HG03565 (cell line): ENCODE measurements around the gene LYRM4.

ENCODE experiments used
- ATAC-seq: cut with Tn5 transposase; IDR thresholded peaks from one replicate; pipeline ENCODE4 v1.9.1; 2021; ENCODE audit warnings: mild to moderate bottlenecking, moderate library complexity; ENCODE audit not compliant: unreplicated experiment

LYRM4 gene

GRCh38 chr6:5102267-5102970 lies 158.3 kb downstream of the LYRM4 start:
- ATAC-seq = no peak

GRCh38 chr6:5100806-5101205 lies 159.9 kb downstream of the LYRM4 start:
- ATAC-seq = no peak

GRCh38 chr6:5099537-5099936 lies 161.2 kb downstream of the LYRM4 start:
- no peak for ATAC-seq

- no peak for ATAC-seq
These were observed 162.1 kb downstream of the LYRM4 start for GRCh38 chr6:5098501-5099270.

DNA sequence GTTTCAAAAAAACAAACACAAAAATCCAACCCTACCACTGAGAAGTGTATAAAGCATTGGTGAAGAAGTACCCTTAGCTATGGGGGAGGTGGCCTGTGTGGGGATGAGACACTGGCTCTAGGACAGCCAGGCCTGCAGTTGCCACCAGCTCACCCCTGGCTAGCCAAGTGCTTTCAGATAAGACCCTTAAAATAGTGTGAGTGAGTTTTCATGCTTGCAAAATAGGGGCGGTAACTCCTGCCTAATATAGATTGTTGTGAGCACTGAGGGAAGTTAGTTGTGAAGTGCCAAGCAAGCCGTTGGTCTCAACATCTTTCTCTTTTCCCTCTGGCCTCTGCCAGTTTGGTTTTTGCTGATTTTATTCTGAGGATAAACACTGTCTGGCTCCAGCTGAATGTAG lies 164.3 kb downstream of the LYRM4 start:
- ATAC-seq = no peak

- ATAC-seq = peak; percentile 77
These were observed 165.5 kb downstream of the LYRM4 start for GRCh38 chr6:5095236-5095635.

DNA sequence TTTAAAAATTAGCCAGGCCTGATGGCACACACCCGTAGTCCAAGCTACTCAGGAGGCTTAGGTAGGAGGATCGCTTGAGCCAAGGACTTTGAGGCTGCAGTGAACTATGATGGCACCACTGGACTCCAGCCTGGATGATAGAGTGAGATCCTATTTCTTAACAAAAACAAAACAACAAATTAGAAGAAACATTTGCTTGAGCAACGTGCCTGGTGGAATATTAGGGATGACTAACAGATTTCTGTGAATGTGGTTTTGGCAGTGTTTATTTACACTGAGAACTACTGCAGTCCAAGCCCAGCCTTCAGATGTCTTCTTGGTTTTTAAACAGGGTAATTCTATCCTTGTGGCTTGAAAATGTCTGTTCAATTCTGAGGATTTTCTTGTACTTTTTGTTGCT lies 166.4 kb downstream of the LYRM4 start:
- no peak for ATAC-seq

DNA sequence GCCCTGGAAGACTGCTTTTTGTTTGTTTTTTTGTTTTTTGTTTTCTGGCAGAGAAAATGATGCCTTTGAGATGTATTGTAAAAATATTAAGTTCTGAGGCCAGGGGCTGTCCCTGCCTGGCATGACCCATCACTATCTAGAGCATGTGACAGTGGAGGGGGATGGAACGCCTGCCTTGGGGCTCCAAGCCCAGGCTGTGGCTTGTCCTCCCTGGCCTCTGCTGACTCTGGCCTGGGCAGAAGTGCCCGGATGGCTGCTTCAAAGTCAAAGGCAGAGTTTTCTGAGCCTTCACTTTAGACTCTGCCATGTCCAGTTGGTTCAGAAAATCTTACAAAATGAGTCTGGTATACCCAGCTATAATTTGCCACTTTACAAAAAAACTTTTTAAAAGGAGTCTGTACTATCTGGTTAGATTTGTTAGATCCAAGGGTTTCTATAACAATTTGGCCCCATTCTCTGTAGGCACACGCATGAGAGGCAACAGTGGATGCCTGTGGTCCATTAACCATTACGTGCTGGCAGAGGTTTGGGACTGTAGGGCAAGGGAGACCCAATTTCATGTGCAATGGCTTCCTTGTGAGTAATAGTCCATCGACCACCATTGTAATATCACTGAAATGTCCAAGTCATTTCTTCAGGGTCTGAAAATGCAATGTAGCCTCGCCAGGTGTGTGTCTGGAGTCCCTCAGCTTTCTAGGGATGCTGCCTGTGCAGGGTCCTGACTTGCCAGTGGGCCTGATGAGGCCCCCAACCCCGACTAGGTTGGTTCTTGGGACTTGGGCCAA lies 167.3 kb downstream of the LYRM4 start:
- no peak for ATAC-seq

DNA sequence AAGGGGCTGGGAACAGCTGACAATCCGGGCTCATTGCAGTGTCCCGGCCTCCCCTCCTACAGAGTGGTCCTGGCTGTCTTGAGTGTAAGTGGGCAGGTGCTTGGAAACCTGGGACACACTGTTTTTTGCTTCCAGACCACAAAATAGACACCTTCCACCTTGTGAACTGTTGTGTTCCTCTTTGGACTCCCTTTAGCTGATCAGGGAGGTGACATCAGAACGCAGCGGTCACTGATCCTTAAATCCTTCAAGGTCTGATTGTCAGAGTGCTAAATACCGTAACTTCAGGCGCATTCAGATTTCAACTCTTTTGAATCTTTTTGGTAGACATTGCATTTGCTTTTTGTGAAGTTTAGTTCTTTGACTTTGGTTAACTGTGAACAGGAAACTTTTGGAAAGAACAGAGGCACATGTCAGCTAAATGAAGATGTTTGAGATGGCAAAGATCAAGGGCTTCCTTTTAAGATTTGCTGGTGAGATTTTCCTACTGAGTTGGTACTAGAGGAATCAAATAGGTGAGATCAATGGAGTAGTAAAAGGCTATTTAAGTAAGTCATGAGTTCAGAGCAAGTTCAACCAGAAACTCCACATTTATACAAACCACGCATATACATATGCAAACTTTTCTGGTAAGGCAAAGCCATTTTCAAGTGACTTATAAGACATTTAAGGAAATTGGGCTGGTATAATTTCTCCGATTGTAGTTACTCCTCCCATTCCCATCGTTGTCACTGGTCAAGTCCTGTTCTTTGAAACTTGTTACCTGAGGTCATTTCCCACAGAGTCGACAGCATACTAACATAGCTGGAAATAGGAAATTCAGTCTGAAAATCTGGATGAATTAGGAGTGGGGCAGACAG lies 169.3 kb downstream of the LYRM4 start:
- no peak for ATAC-seq

GRCh38 chr6:5090603-5091002 lies 170.1 kb downstream of the LYRM4 start:
- ATAC-seq = no peak

- no peak for ATAC-seq
These were observed 171.0 kb downstream of the LYRM4 start for GRCh38 chr6:5089481-5090438.

GRCh38 chr6:5088780-5089179 lies 172.0 kb downstream of the LYRM4 start:
- no peak for ATAC-seq

DNA sequence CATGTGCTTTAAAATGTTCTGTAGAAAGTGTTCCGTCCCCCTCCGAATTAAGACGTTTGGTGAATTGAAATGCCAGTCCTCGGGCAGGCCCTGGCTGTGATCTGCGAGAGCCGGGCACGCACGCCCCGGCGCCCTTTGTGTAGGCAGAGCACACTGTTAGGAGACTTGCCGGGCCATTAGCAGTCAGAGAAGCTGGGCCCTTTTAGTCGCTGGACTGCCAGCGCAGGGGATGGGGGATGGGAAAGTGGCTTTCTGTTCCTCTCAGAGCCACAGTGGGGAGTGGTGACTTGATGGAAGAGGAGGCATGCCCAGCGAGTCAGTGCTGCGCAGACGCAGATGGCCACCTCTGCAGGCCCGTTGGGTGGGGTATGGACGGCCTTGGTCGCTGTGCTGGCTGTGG lies 173.4 kb downstream of the LYRM4 start:
- ATAC-seq = no peak

GRCh38 chr6:5086294-5086890 lies 174.4 kb downstream of the LYRM4 start:
- no peak for ATAC-seq

GRCh38 chr6:5085648-5086293 lies 175.0 kb downstream of the LYRM4 start:
- no peak for ATAC-seq

DNA sequence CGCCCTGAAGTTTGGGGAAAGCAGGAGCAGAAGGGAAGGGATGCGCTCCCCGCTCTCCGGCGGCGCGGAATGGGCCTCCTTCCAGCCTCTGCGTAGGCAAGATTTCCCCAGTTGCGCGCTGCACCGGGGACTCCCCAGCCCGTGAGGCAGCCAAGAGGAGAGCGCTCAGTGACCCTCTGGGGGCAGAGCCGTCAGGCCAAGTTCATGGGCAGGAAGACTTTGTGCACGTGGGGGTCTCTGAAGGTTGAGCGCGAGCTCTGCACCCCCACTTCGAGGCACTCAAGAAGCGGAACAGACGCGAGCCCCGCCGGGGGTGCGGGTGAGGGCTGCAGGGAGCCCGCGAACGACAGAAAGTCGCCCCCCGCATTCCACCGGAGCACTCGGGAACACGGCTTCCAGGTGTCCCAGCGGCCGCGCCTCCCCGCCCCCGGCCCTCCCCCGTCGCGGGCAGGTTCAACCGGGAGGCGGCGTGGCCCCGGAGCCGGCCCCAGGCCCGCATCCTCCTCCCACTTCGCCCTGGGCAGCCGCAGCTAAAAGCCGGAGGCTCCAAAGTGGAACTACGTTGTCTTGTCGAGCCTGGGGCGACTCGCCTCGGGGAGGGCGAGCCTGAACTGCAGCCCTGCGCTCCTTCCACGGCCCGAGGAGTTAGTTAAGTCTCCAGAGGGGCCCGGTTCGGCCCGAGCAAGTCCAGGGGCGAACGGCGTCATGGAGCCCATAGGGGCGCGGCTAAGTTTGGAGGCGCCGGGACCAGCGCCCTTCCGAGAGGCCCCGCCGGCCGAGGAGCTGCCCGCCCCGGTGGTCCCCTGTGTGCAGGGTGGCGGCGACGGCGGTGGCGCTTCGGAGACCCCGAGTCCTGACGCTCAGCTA lies 175.7 kb downstream of the LYRM4 start, which contains the start of gene PPP1R3G:
TSS of gene PPP1R3G (plus strand) at position 561 of the 867 bp plus-strand sequence. CDS start at position 706, 145 bp downstream.
- ATAC-seq = no peak

- ATAC-seq = no peak
These were observed 176.4 kb downstream of the LYRM4 start for GRCh38 chr6:5084360-5084780.
